CD4-positive, CD25-positive, alpha-beta regulatory T cell (primary cell): Measurements from ENCODE around the gene KCNH8. TPM values are rescaled to one million over a fixed set of nuclear protein-coding genes. Genes with fewer than 3 reads are reported as not detected.

Experiments
- ATAC-seq, 2 donors: fragments of 150-1000 bp; cut with Tn5 transposase; one replicate each; pipeline ENCODE4 v1.10.0; 2021; ENCODE audit warnings: low read depth in 2 of 2, moderate number of reproducible peaks in 2 of 2, moderate library complexity in 1 of 2
- DNase-seq, 3 donors: peaks; one replicate each; pipeline versions ENCODE4 v3.0.0 to v3.0.0-alpha.2; 2012 to 2022; ENCODE audit warnings: mixed read lengths in 1 of 3
- H3K27ac ChIP-seq: one replicate; pipeline ENCODE4 v1.7.0; 2013; ENCODE audit warnings: mild to moderate bottlenecking, low read length; ENCODE audit not compliant: insufficient read depth, poor library complexity, severe bottlenecking
- H3K27me3 ChIP-seq: one replicate; pipeline ENCODE4 v1.7.0; 2013; ENCODE audit warnings: low read length; ENCODE audit not compliant: control insufficient read depth, insufficient read depth
- H3K36me3 ChIP-seq: one replicate; pipeline ENCODE4 v1.7.0; 2013; ENCODE audit warnings: mild to moderate bottlenecking, low read length, moderate library complexity; ENCODE audit not compliant: control insufficient read depth, insufficient read depth
- H3K4me1 ChIP-seq: 2 replicates; pipeline ENCODE4 v1.7.0; 2013; ENCODE audit warnings: mild to moderate bottlenecking, low read length; ENCODE audit not compliant: insufficient read depth, control insufficient read depth, poor library complexity, severe bottlenecking
- H3K4me3 ChIP-seq: one replicate; pipeline ENCODE4 v1.7.0; 2013; ENCODE audit warnings: low read depth, mild to moderate bottlenecking, low read length, moderate library complexity
- H3K9me3 ChIP-seq, 2 experiments: 1 replicate in 1 of 2; 2 replicates in 1 of 2; pipeline ENCODE4 v1.7.0; 2013; ENCODE audit warnings: low read length in 2 of 2, mild to moderate bottlenecking in 1 of 2, moderate library complexity in 1 of 2; ENCODE audit not compliant: control insufficient read depth in 2 of 2
- H3K27ac Mint-ChIP-seq, 3 donors: one replicate each; pipeline ENCODE4 v1.8.0; 2020 to 2022; ENCODE audit warnings: mild to moderate bottlenecking in 3 of 3, mixed read lengths in 3 of 3, moderate library complexity in 2 of 3
- H3K27me3 Mint-ChIP-seq: one replicate; pipeline ENCODE4 v1.8.0; 2022; ENCODE audit warnings: mild to moderate bottlenecking, mixed read lengths
- H3K36me3 Mint-ChIP-seq: one replicate; pipeline ENCODE4 v1.8.0; 2020; ENCODE audit warnings: mixed read lengths
- H3K4me1 Mint-ChIP-seq, 4 donors: one replicate each; pipeline ENCODE4 v1.8.0; 2020 to 2022; ENCODE audit warnings: mixed read lengths in 4 of 4, mild to moderate bottlenecking in 1 of 4
- H3K4me3 Mint-ChIP-seq, 4 donors: one replicate each; pipeline ENCODE4 v1.8.0; 2020 to 2022; ENCODE audit warnings: mild to moderate bottlenecking in 4 of 4, mixed read lengths in 4 of 4, moderate library complexity in 3 of 4
- H3K9me3 Mint-ChIP-seq, 7 donors: one replicate each; pipeline ENCODE4 v1.8.0; 2020 to 2022; ENCODE audit warnings: mixed read lengths in 7 of 7, mild to moderate bottlenecking in 3 of 7, moderate library complexity in 2 of 7
- polyA plus RNA-seq, 4 donors: library from polyadenylated mRNA; unstranded; fragments of 300-500 nt; fragmentation: Illumina TruSeq; gene quantifications; one replicate each; pipeline ENCODE4 v1.2.3, GENCODE V29; 2021
- total RNA-seq: library from RNA; stranded (reverse); gene quantifications from one replicate; pipeline ENCODE4 v1.2.3, GENCODE V29; 2022

The KCNH8 gene
- total and polyA plus RNA-seq, 5 donors from 2014 or later, result 0.17 TPM; not detected in 4

GRCh38 chr3:19274576-19274975 lies 126.3 kb downstream of the KCNH8 start:
- no peak overlapping the region for H3K27ac Mint-ChIP-seq
- H3K36me3 Mint-ChIP-seq, result no peaks in the 10 kb centered on the region
- no peaks in the 10 kb centered on the region for H3K27me3 Mint-ChIP-seq
- H3K4me3 Mint-ChIP-seq, result no peak overlapping the region
- no peak overlapping the region for H3K4me3 ChIP-seq
- H3K9me3 ChIP-seq, result no peaks in the 10 kb centered on the region
- no peaks in the 10 kb centered on the region for H3K9me3 Mint-ChIP-seq
- no peak for DNase-seq
- H3K27ac ChIP-seq, result no peak overlapping the region
- no peaks in the 10 kb centered on the region for H3K4me1 ChIP-seq
- no peaks in the 10 kb centered on the region for H3K4me1 Mint-ChIP-seq
- no peak for ATAC-seq
- H3K27me3 ChIP-seq, result no peaks in the 10 kb centered on the region
- no peaks in the 10 kb centered on the region for H3K36me3 ChIP-seq

GRCh38 chr3:19284974-19285373 lies 136.7 kb downstream of the KCNH8 start:
- DNase-seq (no peak), ATAC-seq (no peak)
- Mint-ChIP-seq H3K27ac (no peak overlapping the region), H3K27me3 (no peaks in the 10 kb centered on the region), H3K4me1 (no peaks in the 10 kb centered on the region), H3K9me3 (peaks cover 0 to 9% (median 3%) of the 10 kb centered on the region in 7 donors), H3K36me3 (no peaks in the 10 kb centered on the region), H3K4me3 (no peak overlapping the region)
- Histone ChIP-seq H3K36me3 (no peaks in the 10 kb centered on the region), H3K27ac (no peak overlapping the region), H3K9me3 (no peaks in the 10 kb centered on the region), H3K4me1 (no peaks in the 10 kb centered on the region), H3K27me3 (no peaks in the 10 kb centered on the region), H3K4me3 (no peak overlapping the region)

- Mint-ChIP-seq H3K9me3 (peaks cover 0 to 4% (median under 1%) of the 10 kb centered on the region in 7 donors), H3K27me3 (no peaks in the 10 kb centered on the region), H3K36me3 (no peaks in the 10 kb centered on the region), H3K4me1 (no peaks in the 10 kb centered on the region), H3K4me3 (no peak overlapping the region), H3K27ac (no peak overlapping the region)
- ATAC-seq, result no peak
- DNase-seq, result no peak
- no peak overlapping the region for H3K4me3 ChIP-seq
- no peaks in the 10 kb centered on the region for H3K9me3 ChIP-seq
- no peak overlapping the region for H3K27ac ChIP-seq
- H3K4me1 ChIP-seq, result no peaks in the 10 kb centered on the region
- H3K27me3 ChIP-seq, result no peaks in the 10 kb centered on the region
- no peaks in the 10 kb centered on the region for H3K36me3 ChIP-seq
These were observed 145.0 kb downstream of the KCNH8 start for GRCh38 chr3:19293295-19293694.

- H3K4me1 Mint-ChIP-seq, result no peaks in the 10 kb centered on the region
- H3K27ac Mint-ChIP-seq, result no peak overlapping the region
- no peak overlapping the region for H3K4me3 Mint-ChIP-seq
- DNase-seq, result no peak
- no peak overlapping the region for H3K27ac ChIP-seq
- no peaks in the 10 kb centered on the region for H3K27me3 ChIP-seq
- no peak for ATAC-seq
- H3K9me3 ChIP-seq, result no peaks in the 10 kb centered on the region
- H3K27me3 Mint-ChIP-seq, result no peaks in the 10 kb centered on the region
- H3K9me3 Mint-ChIP-seq, result peaks cover 0 to 4% (median 2%) of the 10 kb centered on the region in 7 donors
- no peaks in the 10 kb centered on the region for H3K36me3 Mint-ChIP-seq
- H3K4me1 ChIP-seq, result no peaks in the 10 kb centered on the region
- no peaks in the 10 kb centered on the region for H3K36me3 ChIP-seq
- H3K4me3 ChIP-seq, result no peak overlapping the region
These were observed 146.9 kb downstream of the KCNH8 start for GRCh38 chr3:19295208-19295607.

GRCh38 chr3:19331931-19332330 lies 183.6 kb downstream of the KCNH8 start:
- Histone ChIP-seq H3K36me3 (no peaks in the 10 kb centered on the region), H3K27ac (no peak overlapping the region), H3K9me3 (no peaks in the 10 kb centered on the region), H3K4me1 (no peaks in the 10 kb centered on the region), H3K4me3 (no peak overlapping the region), H3K27me3 (no peaks in the 10 kb centered on the region)
- Mint-ChIP-seq H3K4me1 (no peaks in the 10 kb centered on the region), H3K27me3 (no peaks in the 10 kb centered on the region), H3K36me3 (no peaks in the 10 kb centered on the region), H3K27ac (no peak overlapping the region), H3K4me3 (no peak overlapping the region), H3K9me3 (peaks cover 0 to 2% (median 0%) of the 10 kb centered on the region in 7 donors)
- ATAC-seq, result no peak
- no peak for DNase-seq

- no peaks in the 10 kb centered on the region for H3K36me3 Mint-ChIP-seq
- Histone ChIP-seq H3K4me1 (no peaks in the 10 kb centered on the region), H3K36me3 (no peaks in the 10 kb centered on the region), H3K27me3 (no peaks in the 10 kb centered on the region), H3K9me3 (no peaks in the 10 kb centered on the region), H3K4me3 (no peak overlapping the region), H3K27ac (no peak overlapping the region)
- no peaks in the 10 kb centered on the region for H3K27me3 Mint-ChIP-seq
- DNase-seq (no peak), ATAC-seq (no peak)
- H3K9me3 Mint-ChIP-seq, result peaks cover 0 to 2% (median 0%) of the 10 kb centered on the region in 7 donors
- H3K4me3 Mint-ChIP-seq, result no peak overlapping the region
- H3K27ac Mint-ChIP-seq, result no peak overlapping the region
- H3K4me1 Mint-ChIP-seq, result no peaks in the 10 kb centered on the region
These were observed 185.8 kb downstream of the KCNH8 start for GRCh38 chr3:19334120-19334519.

GRCh38 chr3:19338769-19339168 lies 190.5 kb downstream of the KCNH8 start:
- H3K4me1 Mint-ChIP-seq, result no peaks in the 10 kb centered on the region
- no peaks in the 10 kb centered on the region for H3K27me3 Mint-ChIP-seq
- no peaks in the 10 kb centered on the region for H3K36me3 Mint-ChIP-seq
- Histone ChIP-seq H3K27ac (no peak overlapping the region), H3K4me3 (no peak overlapping the region), H3K27me3 (no peaks in the 10 kb centered on the region), H3K9me3 (no peaks in the 10 kb centered on the region), H3K36me3 (no peaks in the 10 kb centered on the region), H3K4me1 (no peaks in the 10 kb centered on the region)
- H3K4me3 Mint-ChIP-seq, result no peak overlapping the region
- no peak overlapping the region for H3K27ac Mint-ChIP-seq
- no peaks in the 10 kb centered on the region for H3K9me3 Mint-ChIP-seq
- ATAC-seq (no peak), DNase-seq (no peak)

- Histone ChIP-seq H3K9me3 (no peaks in the 10 kb centered on the region), H3K4me3 (no peak overlapping the region), H3K36me3 (no peaks in the 10 kb centered on the region), H3K27me3 (no peaks in the 10 kb centered on the region), H3K4me1 (no peaks in the 10 kb centered on the region), H3K27ac (no peak overlapping the region)
- DNase-seq, result no peak
- ATAC-seq, result no peak
- no peaks in the 10 kb centered on the region for H3K27me3 Mint-ChIP-seq
- peaks cover 0 to 2% (median 0%) of the 10 kb centered on the region in 4 donors for H3K4me1 Mint-ChIP-seq
- H3K4me3 Mint-ChIP-seq, result no peak overlapping the region
- no peak overlapping the region for H3K27ac Mint-ChIP-seq
- peaks cover 0 to 1% (median 0%) of the 10 kb centered on the region in 7 donors for H3K9me3 Mint-ChIP-seq
- H3K36me3 Mint-ChIP-seq, result no peaks in the 10 kb centered on the region
These were observed 194.1 kb downstream of the KCNH8 start for GRCh38 chr3:19342389-19342788.
